Ovary (tissue), 9 donors: ENCODE data around the gene NDFIP2. TPM values are rescaled to one million over a fixed set of nuclear protein-coding genes. Genes with fewer than 3 reads are reported as not detected.

Experiments used
- DNase-seq, 5 donors: peaks; one replicate each; pipeline ENCODE4 v3.0.0-alpha.2; 2019 to 2020
- H3K27ac ChIP-seq, 2 donors: fragments of 200-600 bp; one replicate each; pipeline versions ENCODE4 v1.5.1 to v1.8.0; 2019 to 2022
- H3K27me3 ChIP-seq: fragments of 200-600 bp; one replicate; pipeline ENCODE4 v1.8.0; 2022
- H3K36me3 ChIP-seq: fragments of 200-600 bp; sonication (generic); one replicate; pipeline ENCODE4 v1.5.1; 2019
- H3K4me1 ChIP-seq: one replicate; pipeline ENCODE4 v1.8.1; 2013; ENCODE audit warnings: mild to moderate bottlenecking, moderate library complexity; ENCODE audit not compliant: insufficient read depth
- H3K4me3 ChIP-seq: fragments of 200-600 bp; sonication (generic); one replicate; pipeline ENCODE4 v1.5.1; 2017
- H3K9me3 ChIP-seq, 2 donors: fragments of 200-600 bp in 1 of 2; sonication (generic) in 1 of 2; one replicate each; pipeline versions ENCODE4 v1.5.1 to v1.8.1; 2013 to 2019; ENCODE audit warnings: mild to moderate bottlenecking in 1 of 2, moderate library complexity in 1 of 2
- EP300 ChIP-seq: sonication (generic); formaldehyde crosslinking; IDR thresholded peaks from one replicate; pipeline ENCODE4 v1.6.1; 2017; ENCODE audit warnings: antibody characterized with exemption
- POLR2A ChIP-seq: fragments of 450-650 bp; IDR thresholded peaks from one replicate; pipeline ENCODE4 v1.6.1; 2017; ENCODE audit warnings: antibody characterized with exemption, mild to moderate bottlenecking, moderate library complexity
- WGBS, 3 donors: extraction: QIAGEN DNeasy Blood & Tissue Kit in 1 of 3; methylation state at CpG; one replicate each; pipeline versions ENCODE4 v1.1.5 to v1.1.7; 2013 to 2017; 5-methylcytosine and 5-hydroxymethylcytosine counted together
- intact Hi-C, 4 donors: fragments of 100-400 bp; cut with DNase I; formaldehyde crosslinking; loops; one replicate each; pipeline versions ENCODE4 v1.11.0 to v1.15.1; 2022 to 2023
- polyA plus RNA-seq, 2 donors: library from polyadenylated mRNA; stranded (reverse); fragments of 200-250 nt in 1 of 2; fragments of 350-450 nt in 1 of 2; fragmentation: Illumina TruSeq in 1 of 2; extraction: RNeasy Lipid Tissue Mini Kit (QIAGEN cat#74804) in 1 of 2; gene quantifications; one replicate each; pipeline ENCODE4 v1.2.3, GENCODE V29; 2013 to 2014
- total RNA-seq, 7 donors: library from RNA; depleted of rRNA in 2 of 7; stranded (reverse); fragments of >200 nt in 2 of 7; fragmentation: NEBNext Ultra II Directional in 3 of 7; extraction: Animal tissue kit (Norgen Biotek cat#: 25700) in 3 of 7; gene quantifications; one replicate each; pipeline versions ENCODE4 v1.1.0 to v1.2.4, GENCODE V29; 2016 to 2023
- TF ChIP-seq, protein P1 (sequence below), 3 donors: fragments of 450-650 bp in 2 of 3; fragments of 200-600 bp in 1 of 3; IDR thresholded peaks; one replicate each; pipeline versions ENCODE4 v1.5.1 to v1.8.0; 2016 to 2022; ENCODE audit warnings: antibody characterized with exemption in 3 of 3, mild to moderate bottlenecking in 1 of 3
- donor health status: DM: no; HTN: no; CAD: no; lungs with moderate emphysema.
- donor health status: DM: no; HTN: no; CAD: no.
- donor health status: Bipolar disorder and iron deficiency.
- donor health status: DM: yes; HTN: yes; CAD: no.
- donor health status: DM: no; HTN: no; CAD: no.
- donor health status: DM: yes; HTN: yes; CAD: no.

Gene NDFIP2
- total and polyA plus RNA-seq, 9 donors: 5.9 to 20.4 (median 15.5) TPM

DNA sequence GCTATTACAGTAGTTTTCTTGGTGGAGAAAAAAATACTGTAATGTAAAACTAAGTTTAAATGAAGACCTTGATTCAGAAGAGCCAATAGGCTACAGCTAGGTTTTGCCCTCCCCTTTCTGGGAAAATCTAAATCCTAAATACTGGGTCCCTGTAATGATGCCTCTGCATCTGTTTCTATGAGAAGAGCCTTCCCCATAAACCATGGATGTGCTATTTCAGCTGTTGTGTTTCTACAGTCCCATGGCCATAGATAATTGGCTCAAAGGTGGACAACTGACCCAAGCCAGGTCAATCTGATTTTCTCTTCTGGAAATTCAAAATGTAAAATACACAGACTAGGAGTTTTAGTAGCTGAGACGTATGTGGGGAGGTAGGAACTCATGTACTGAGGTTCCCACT is 101.9 kb downstream of the NDFIP2 start:
- no peak overlapping the region for H3K4me3 ChIP-seq
- DNase-seq: no peak
- 90 to 97% (median 95%) methylated on average over 1 of the region's 1 CpG for WGBS, 3 donors
- H3K9me3 ChIP-seq: no peaks in the 10 kb centered on the region
- no peaks in the 10 kb centered on the region for H3K4me1 ChIP-seq
- H3K36me3 ChIP-seq: no peaks in the 10 kb centered on the region
- intact Hi-C loops: no loop called here
- TF ChIP-seq POLR2A (no peak), EP300 (no peak)
- TF ChIP-seq, protein P1, sequence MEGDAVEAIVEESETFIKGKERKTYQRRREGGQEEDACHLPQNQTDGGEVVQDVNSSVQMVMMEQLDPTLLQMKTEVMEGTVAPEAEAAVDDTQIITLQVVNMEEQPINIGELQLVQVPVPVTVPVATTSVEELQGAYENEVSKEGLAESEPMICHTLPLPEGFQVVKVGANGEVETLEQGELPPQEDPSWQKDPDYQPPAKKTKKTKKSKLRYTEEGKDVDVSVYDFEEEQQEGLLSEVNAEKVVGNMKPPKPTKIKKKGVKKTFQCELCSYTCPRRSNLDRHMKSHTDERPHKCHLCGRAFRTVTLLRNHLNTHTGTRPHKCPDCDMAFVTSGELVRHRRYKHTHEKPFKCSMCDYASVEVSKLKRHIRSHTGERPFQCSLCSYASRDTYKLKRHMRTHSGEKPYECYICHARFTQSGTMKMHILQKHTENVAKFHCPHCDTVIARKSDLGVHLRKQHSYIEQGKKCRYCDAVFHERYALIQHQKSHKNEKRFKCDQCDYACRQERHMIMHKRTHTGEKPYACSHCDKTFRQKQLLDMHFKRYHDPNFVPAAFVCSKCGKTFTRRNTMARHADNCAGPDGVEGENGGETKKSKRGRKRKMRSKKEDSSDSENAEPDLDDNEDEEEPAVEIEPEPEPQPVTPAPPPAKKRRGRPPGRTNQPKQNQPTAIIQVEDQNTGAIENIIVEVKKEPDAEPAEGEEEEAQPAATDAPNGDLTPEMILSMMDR (IDR thresholded peaks at IDR 0.05): no peak
- H3K27me3 ChIP-seq: no peaks in the 10 kb centered on the region
- H3K27ac ChIP-seq: no peak overlapping the region

DNA sequence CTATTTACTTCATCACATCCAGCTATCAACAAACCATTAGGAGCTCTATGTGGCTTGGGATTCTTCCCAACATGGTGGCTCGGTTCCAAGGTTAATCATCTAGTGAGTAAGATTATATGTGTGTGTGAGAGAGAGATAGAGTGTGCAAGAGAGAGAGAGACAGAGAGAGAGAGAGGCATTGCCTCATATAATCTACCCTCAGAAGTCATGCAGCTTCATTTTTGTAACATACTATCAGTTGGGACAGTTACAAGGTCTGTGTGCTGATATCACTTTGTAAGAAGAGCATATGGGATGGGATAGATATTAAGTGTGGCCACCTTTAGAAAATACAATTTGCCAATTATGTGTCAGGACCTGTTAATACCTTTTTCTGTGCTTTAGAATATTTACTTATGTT is 104.1 kb downstream of the NDFIP2 start:
- TF ChIP-seq POLR2A (no peak), EP300 (no peak)
- TF ChIP-seq, protein P1 (IDR thresholded peaks at IDR 0.05): no peak
- Histone ChIP-seq H3K36me3 (no peaks in the 10 kb centered on the region), H3K4me1 (no peaks in the 10 kb centered on the region), H3K4me3 (no peak overlapping the region), H3K27me3 (no peaks in the 10 kb centered on the region), H3K27ac (no peak overlapping the region), H3K9me3 (no peaks in the 10 kb centered on the region)
- 57 to 74% (median 73%) methylated on average over 1 of the region's 1 CpG for WGBS, 3 donors
- no peak for DNase-seq
- intact Hi-C loops: no loop called here

DNA sequence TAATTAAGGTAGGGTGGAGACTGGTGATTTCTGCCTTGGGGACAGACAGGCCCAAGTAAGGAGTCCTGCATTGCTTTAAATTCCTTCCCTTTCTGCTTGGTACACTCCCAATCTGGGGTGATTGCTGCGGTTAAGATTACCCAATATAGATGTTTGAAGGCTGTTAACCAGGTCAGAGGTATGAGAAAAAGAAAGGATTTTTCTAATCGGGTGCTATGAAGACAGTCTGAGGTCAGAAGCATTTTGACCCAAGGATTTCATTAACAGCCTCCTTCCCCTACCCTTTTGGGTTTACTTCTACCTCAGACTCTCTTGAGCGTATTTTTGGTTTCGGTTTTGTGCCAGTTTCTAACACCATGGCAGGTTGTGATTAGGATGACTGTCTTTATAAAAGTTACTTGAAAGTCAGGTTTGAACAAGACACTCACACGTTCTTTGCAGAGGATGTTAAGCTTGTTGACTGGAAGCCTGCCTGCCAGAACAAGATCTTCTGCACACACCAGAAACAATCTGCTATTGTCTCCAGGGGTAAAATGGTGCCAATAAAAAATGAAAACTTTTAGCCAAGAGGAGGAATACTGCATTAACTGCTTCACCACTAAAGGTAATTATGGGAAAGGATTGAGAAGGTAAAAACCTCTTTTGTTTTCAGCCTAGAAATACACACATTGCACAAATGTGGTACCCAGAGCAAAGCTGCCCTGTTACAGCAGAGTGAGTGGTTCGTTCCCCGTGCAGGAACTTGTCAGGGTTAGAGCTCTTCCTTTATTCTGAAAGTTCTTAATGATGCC is 108.8 kb downstream of the NDFIP2 start:
- TF ChIP-seq POLR2A (no peak), EP300 (no peak)
- TF ChIP-seq, protein P1 (IDR thresholded peaks at IDR 0.05): no peak
- Histone ChIP-seq H3K27ac (no peak overlapping the region), H3K9me3 (no peaks in the 10 kb centered on the region), H3K27me3 (no peaks in the 10 kb centered on the region), H3K4me1 (no peaks in the 10 kb centered on the region), H3K36me3 (no peaks in the 10 kb centered on the region), H3K4me3 (no peak overlapping the region)
- intact Hi-C loops: no loop called here
- 76 to 83% (median 78%) methylated on average over 7 of the region's 7 CpGs for WGBS, 3 donors
- no peak for DNase-seq

DNA sequence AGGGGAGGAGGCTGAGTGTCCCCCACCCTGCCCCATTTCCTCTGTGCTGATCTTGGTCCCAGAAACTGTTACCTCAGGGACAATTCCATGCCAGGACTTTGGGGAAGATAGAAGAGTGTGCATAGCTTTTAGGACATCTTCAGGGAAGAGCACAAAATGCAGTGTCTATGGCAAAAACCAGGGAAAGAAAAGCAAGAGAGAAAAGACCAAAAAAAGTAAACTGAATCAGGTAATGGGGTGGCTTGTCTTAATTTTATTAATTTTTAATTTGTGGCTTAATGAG is 109.4 kb downstream of the NDFIP2 start:
- DNase-seq: no peak
- Histone ChIP-seq H3K4me1 (no peaks in the 10 kb centered on the region), H3K4me3 (no peak overlapping the region), H3K36me3 (no peaks in the 10 kb centered on the region), H3K27ac (no peak overlapping the region), H3K27me3 (no peaks in the 10 kb centered on the region), H3K9me3 (no peaks in the 10 kb centered on the region)
- intact Hi-C loops: no loop called here
- TF ChIP-seq, protein P1 (IDR thresholded peaks at IDR 0.05): no peak
- no peak for TF ChIP-seq POLR2A
- no peak for TF ChIP-seq EP300
